ENCODE data around the gene BBX.

DNA sequence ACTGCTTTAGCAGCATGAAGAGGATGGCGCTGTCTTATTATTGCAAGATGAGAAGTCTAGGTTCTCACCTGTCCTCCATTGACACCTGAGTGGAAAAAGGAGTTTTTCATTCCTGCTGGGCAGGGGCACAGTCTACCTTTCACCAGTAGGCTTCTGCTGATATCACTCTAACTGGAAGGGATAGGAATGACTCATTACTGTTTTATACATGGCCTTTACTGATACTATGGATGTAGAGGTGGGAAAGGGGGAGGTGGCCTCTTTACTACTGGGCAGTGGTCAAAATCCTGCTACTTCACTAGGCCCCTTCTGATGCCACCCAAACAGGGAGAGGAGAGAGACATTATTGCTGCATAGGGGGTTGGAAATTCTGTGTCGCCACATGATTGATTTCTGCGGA is 97.8 kb downstream of the BBX start:
- TF ChIP-seq POLR2AphosphoS5 (IDR thresholded peaks at IDR 0.05; ENCODE audit: insufficient read depth in 1 of 2, low read depth in 1 of 2) (no peak), POLR2A (IDR thresholded peaks at IDR 0.05) (no peak)
- TF ChIP-seq, protein P1, sequence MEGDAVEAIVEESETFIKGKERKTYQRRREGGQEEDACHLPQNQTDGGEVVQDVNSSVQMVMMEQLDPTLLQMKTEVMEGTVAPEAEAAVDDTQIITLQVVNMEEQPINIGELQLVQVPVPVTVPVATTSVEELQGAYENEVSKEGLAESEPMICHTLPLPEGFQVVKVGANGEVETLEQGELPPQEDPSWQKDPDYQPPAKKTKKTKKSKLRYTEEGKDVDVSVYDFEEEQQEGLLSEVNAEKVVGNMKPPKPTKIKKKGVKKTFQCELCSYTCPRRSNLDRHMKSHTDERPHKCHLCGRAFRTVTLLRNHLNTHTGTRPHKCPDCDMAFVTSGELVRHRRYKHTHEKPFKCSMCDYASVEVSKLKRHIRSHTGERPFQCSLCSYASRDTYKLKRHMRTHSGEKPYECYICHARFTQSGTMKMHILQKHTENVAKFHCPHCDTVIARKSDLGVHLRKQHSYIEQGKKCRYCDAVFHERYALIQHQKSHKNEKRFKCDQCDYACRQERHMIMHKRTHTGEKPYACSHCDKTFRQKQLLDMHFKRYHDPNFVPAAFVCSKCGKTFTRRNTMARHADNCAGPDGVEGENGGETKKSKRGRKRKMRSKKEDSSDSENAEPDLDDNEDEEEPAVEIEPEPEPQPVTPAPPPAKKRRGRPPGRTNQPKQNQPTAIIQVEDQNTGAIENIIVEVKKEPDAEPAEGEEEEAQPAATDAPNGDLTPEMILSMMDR (IDR thresholded peaks at IDR 0.05): no peak

All from vagina (tissue), 2 donors.